Measurements from ENCODE around the gene LRRC70.

Gene LRRC70

DNA sequence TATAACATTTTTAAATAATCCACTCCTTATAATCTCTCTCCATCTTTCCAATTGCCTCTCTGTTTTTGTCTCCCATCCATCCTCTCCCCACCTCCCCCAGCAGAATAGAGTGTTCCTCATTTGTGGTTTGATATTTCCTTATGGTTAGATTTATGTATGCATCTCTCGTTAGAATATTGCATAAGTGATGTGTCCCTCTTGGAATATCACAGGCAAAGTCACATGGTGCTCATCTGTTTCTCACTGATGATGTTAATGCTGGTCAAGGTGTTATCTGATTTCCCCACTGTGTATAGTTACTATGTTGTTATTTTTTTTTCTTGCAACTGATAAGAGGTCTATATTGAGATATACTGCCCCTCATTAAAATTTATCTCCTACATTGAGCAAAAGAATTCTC, 3.1 kb upstream of the LRRC70 start:
- DNase-seq, result peak; percentile 26

DNA sequence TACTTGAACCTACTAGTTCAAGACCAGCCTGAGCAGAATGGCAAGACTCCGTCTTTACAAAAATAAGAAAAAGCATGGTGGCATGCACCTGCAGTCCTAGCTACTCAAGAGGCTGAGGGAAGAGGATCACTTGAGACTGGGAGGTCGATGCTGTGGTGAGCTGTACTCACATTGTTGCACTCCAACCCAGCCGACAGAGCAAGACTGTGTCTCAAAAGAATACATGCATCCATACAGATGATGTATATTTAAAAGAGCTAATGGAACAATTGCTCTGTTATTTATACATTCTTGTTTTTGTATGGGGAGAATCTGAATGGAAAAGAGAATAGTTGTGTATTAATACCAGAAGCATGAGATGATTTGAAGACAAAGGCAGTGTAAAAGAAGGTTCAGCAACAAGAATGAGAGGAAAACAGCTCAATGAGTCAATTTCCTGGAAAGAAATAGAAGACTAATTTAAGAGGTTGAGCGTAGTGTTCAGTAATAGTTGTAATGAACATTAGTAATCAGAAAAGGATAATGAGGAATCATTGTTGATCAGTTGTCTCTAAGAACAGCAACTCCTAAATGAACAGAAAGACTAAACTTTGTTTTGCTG, 1.9 kb upstream of the LRRC70 start:
- no peak for DNase-seq

DNA sequence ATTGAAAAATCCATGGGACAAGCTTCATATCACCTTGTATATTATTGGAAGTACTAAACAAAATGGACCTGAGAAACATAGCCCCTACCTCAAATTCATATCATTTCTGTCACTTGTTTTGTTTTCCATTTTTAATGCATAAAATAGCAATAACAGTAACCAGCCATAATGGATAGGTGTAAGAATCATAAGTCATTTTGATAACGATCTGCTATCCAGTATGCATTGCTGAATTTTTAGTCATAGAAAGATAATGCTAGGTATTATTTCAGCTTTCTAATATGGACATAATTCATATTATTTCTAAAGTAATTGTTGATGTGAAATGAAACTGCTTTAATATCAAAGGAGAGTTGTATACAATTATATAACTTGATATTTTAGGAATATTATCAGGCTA, 1.1 kb upstream of the LRRC70 start:
- DNase-seq, result no peak

DNA sequence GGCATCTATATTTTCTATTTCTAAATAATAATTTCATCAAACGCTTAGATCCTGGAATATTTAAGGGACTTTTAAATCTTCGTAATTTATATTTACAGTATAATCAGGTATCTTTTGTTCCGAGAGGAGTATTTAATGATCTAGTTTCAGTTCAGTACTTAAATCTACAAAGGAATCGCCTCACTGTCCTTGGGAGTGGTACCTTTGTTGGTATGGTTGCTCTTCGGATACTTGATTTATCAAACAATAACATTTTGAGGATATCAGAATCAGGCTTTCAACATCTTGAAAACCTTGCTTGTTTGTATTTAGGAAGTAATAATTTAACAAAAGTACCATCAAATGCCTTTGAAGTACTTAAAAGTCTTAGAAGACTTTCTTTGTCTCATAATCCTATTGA, 1.1 kb downstream of the LRRC70 start:
- DNase-seq, result no peak

DNA sequence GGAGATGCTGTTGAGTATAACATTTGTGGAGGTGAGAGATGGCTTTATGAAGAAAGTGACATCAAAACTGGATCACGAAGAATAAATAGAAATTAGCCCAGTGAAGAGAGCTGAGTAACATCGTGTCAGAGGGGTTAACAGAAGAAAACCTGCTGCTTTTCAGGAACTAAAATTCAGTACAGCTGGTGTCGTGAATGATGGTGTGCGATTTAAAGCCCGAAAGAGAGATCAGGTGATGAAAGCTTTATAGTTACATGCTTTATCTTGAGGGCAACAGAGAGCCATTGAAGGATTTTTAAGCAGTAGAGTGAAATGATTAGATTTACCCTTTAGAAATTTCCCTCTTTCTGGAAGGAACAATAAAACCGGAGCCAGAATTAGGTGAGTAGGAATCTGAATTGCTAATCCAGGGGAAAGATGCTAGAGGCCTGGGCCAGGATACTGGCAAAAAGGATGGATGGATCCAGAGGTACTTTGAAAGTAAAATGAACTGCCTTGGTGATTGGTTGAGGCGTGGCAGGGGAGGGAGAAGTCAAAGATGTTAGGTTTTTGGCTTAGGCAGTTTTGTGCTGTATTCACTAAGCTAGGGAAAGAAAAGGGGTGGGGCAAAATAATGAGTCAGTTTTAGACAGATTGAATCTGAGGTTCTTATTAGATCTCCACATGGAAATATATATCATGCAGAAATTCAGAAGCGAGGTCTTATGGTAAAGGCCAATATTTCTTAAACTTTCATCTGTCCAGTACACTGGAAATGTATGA, 3.4 kb downstream of the LRRC70 start:
- peak; percentile 53 for DNase-seq

DNA sequence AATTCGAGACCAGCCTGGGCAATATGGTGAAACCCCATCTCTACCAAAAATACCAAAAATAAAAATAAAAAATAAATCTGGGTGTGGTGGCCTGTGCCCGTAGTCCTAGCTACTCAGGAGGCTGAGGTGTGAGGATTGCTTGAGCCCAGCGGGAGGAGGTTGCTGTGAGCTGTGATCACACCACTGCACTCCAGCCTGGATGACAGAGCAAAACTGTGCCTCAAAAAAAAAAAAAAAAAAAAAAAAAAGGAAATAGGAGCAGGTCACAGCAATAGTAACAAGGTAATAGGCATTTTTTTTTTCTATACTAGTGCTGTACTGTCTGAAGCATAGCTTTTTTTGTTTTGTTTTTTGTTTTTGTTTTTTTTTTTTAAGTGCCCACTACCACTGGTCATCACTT, 5.8 kb downstream of the LRRC70 start:
- DNase-seq, result peak; percentile 23

DNA sequence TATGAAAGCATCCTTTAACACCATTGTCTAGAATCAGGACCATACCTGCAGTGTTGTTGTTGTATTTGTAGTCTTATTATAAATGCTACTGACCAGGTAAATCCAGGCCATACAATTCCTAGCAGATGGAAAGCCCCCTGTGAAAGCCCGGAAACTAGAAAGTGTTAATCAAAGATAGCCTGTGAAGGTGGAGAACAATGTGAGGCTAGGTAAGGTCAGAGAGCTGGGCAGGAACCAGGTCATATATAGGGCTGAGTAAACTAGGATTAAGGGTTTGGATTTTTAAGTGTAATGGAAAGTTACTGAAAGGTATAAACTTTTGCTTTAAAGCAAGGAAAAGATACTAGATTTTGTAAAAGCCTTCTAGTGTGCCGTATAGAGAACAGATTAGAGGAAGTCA, 6.7 kb downstream of the LRRC70 start:
- DNase-seq, result no peak

DNA sequence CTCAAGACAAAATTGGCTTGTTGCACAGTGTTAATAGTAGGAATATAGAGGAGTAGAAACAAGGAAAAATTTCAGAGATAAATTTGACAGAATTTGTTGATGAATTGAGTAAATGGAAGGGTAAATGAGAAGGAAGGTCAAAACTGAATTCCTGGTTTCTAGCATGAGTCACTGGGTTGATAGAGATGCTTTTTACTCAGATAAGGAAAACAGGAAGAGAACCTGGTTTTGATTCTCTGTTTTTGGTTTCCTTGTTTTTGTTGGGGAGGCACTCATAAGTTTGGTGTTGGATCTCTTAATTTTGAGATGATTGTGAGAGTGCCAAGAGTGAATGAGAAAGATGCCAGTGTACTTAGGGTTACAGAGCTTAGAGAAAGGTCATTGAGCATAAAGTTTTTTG, 7.1 kb downstream of the LRRC70 start:
- peak; percentile 23 for DNase-seq

DNA sequence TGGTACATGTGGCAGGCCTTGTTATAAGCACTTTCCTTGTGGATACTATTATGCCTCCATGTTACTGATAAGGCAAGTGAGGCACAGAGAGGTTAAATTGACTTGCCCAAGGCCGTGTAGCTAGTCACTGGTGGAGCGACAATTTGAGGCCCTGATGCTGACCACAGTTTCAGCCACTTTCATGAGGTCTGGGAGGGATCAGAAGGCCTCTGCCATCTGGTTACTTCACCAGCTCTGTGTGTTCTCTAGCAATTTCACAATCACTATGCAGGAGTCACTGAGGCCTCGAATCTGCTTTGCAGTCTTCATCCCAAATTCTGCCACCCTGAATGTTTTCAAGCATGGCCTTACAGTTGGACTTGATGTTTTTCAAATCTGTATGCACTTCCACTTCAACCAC, 9.1 kb downstream of the LRRC70 start:
- peak; percentile 65 for DNase-seq

DNA sequence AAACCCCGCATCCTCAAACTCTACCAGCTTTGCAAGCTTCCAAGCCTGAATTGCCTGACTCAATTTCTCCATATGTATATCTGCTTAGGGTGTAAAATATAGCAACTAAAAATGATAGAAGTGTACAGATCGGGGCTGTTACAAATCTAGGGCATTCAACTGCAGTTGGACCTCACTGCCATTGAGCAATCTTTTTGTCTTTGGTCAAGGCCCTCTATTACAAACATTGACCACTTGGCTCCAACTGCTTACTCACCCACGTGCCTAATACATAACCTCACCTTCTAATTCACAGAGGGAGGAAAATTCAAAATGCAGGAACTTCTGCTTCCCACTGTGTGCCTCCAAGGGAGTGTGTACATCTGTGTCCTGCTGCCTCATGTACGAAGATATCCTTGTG, 10.0 kb downstream of the LRRC70 start:
- no peak for DNase-seq

DNA sequence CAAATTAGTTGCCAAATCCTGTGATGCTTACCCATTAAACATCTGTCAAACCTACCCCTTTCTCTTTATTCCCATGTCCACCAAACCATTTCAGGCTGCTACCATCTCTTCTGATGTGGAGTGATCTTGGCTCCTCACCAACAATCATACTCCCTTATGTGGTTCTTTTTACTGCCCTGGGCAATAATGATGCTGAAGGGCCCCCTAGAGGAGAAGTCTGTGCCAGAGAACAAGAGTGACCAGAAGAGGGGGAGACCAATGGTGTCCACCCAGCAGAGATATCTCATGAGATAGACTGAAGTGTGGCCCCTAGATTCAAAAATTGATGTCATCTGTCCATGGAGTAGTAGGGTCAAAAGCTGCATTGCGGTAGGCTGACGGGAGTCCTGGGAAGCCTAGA, 10.9 kb downstream of the LRRC70 start:
- no peak for DNase-seq

DNA sequence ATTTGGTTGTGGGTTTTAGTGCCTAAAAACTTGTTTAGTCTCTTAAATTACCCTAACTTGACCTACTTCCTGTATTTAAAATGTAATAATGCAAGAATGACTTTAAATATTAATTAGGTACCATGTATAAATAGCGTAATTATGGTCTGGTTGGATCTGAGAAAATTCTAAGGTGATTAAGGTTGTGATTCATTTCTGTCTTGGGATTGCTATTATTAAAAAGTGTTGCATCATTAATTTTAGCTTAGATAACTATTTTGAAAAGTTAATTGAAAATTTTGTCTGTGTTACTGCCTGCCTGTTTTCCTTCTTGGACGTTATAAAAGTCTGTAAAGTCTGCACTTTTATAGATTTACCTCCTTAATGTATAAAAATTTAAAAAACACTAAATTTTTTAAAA, 11.8 kb downstream of the LRRC70 start:
- no peak for DNase-seq

DNA sequence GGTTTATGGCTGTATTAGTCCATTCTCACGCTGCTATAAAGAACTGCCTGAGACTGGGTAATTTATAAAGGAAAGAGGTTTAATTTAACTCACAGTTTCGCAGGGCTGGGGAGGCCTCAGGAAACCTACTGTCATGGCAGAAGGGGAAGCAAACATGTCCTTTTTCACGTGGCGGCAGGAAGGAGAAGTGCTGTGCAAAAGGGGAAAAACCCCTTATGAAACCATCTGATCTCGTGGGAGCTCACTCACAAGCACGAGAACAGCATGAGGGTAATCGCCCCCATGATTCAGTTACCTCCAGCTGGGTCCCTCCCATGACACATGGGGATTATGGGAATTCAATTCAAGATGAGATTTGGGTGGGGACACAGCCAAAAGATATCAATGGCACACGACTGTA, 13.9 kb downstream of the LRRC70 start:
- peak; percentile 34 for DNase-seq

DNA sequence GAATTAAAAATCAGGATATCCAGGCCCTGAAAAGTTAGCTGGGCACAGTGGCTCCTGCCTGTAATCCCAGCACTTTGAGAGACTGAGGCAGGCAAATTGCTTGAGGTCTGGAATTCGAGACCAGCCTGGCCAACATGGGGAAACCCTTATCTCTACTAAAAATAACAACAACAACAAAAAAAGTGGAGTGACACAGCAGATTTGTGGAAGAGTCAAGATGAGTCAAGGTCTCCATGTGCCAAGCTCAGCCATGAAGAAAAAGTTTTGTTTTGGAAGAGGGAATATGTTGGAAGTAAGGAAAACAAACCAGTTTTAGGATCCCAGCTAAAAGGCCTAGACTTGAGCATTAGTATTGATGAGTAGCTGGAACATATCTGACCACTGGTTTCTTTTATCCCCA, 14.7 kb downstream of the LRRC70 start:
- no peak for DNase-seq

DNA sequence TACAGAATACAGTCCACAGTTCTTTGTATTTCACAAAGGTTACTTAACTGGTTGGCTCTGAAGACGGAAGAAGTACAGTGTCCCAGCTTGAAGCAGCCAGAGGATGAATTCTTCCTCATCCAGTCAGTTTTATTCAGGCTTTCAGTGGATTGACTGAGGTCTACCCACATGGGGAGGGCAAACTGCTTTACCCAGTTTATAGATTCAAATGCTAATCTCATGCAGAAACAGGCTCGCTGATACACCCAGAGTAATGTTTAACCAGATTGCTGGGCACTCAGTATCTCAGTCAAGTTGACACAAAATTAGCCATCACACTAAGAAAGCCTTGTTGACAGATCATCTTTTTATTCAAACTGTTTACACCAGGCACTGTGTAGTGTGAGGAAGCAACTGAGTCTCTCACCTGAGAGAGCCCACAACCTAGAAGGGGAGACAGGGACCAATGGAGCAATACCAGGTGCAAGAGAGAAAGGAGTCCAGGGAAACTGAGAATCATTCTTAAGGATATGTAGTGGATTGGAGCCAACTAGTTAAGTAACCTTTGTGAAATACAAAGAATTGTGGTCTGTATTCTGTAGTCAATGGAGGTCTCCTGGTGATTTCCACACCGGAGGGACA, 15.9 kb downstream of the LRRC70 start:
- no peak for DNase-seq

DNA sequence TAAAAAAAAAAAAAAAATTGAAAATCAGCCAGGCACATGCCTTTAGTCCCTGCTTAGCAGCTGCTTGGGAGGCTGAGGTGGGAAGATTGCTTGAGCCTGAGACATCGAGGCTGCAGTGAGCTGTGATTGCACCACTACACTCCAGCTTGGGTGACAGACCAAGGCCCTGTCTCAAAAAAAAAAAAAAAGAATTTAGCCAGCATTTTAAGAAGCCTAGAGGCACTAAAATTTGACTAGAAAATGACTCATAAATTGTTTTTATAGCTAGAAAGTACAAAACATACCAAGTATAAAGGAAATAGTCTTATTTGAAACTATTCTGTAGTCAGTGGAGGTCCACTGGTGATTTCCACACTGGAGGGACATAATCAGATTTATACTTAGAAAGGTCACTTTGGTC, 17.5 kb downstream of the LRRC70 start:
- DNase-seq, result no peak

DNA sequence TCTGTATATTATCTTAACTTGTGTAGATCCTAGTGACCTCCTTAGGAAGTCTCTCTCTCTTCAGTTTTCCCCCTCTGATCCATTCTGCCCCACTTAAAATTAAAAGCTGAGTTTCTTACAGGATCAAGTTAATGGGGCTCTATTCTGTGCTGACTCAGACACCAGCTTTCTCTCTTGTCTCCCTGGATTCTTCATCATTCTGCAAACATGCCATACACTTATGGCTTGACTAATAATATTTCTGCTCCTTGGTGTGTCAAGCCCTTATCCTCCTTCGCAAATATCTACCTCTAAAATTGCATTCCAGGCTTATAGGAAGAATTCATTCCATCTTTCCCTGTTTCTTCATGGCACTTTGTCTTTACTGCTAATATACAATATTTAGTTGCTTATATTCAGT, 18.1 kb downstream of the LRRC70 start:
- no peak for DNase-seq

DNA sequence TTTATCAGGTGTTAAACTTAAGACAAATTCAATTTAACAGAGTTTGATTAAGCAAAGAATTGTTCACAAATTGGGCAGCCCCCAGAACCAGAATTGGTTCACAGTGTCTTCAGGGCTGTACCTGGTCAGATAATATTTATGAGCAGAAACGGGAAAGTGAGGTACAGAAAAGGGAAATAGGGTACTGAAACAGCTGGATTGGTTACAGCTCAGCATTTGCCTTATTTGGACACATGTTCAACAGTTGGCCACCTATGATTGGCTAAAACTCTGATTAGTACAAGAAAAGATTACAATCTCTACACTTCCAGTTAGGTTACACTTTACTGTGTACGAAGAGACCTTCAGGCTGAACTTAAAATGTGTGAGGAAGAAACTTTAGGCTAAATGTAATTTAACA, 18.7 kb downstream of the LRRC70 start:
- DNase-seq, result no peak

DNA sequence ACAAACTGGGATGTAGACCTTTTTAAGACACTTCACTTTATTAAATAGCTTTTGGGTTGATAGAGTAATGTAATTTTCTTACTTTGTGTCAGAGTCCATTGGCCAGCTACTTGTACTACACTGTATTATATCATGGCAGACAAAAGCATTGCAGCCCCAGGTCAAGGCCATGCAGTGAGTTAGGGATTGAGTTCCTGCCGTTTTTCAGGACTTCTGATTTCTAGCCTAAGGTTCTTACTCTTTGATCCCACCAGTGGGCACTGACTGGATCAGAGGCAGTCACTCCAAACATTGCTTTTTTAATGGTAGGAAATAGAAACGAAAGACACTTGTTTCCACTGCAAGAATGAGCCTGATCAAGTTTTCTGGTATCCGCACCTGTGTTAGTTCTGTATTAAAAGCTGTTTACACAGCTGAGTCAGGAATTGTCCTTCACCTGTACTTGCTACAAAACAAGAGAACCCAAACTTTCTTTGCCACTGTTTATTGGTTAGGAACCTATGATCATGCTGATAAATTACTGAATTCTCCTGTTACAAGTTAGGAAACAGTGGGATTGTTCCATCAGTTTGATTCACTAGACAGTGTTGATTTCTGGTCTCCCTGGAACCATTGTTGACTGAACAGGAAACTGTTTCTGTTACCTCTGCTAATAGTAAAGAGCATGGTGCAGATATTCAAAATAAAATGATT, 22.1 kb downstream of the LRRC70 start:
- DNase-seq, result no peak

DNA sequence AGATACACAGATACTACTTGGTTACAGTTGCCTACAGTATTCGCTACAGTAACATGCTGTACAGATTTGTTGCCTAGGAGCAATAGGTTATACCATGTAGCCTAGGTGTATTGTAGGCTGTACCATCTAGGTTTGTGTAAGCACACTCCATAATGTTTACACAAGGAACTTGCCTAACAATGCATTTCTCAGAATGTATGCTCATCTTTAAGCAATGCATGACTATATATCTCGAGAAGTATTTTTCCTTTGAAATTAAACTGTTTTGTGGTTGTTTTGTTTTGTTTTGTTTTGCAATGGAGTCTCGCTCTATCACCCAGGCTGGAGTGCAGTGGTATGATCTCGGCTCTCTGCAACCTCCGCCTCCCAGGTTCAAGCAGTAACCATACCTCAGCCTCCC, 25.3 kb downstream of the LRRC70 start:
- DNase-seq, result no peak

DNA sequence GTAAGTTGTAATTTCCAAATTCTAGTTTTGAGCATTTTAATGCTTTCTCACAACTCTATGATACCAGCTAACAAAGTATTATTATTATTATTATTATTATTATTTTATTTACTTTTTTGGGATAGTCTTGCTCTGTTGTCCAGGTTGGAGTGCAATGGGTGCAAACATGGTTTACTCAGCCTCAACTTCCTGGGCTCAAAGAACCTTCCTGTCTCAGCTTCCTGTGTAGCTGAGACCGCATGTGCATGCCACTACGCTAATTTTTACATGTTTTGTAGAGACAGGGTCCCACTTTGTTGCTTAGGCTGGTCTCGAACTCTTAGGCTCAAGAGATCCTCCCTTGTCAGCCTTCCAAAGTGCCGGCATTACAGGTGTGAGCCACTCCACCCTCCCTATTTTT, 27.0 kb downstream of the LRRC70 start:
- DNase-seq, result no peak

DNA sequence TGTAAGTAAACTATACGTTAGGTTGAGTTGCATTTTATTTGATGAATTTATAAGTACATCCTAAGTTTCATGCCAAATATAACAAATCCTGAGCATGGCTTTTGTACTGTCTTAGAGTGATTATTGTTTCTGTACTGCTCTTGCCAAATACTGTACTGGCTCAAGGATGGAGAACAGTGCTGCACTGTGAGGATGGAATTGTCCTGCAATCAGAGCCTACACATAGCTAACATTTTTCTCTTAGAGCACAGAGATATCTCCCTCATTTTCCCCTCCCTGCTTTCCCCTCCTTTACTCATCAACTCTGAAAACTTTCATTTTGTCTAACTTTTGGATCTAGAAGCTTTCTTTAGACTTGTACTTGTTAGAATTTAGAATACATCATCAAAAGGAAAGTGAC, 28.3 kb downstream of the LRRC70 start:
- DNase-seq, result no peak

DNA sequence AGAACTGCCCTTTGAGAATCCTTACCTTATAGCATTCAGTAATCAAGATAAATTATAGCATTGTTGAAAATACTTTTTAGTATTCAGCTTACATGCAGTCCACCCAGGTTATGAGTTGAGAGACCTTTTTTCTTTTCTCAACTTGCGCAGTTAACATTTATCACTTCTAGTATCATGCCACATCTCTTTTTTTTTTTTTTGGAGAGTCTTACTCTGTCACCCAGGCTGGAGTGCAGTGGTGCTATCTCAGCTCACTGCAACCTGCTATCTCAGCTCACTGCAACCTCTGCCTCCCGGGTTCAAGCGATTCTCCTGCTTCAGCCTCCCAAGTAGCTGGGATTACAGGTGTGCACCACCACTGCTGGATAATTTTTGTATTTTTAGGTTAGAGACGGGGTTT, 29.0 kb downstream of the LRRC70 start:
- DNase-seq, result no peak

Data from hematopoietic multipotent progenitor cell treated with erythropoietin and hydrocortisone succinate and interleukin-3 and kit ligand, for 4 days (in vitro differentiated cells).